Endometrium (tissue), 2 donors: Measurements from ENCODE around the gene IPO5.
"Not testable (repeated sequence)": the region's sequence is repeated elsewhere in the genome, so short reads cannot be mapped to it uniquely, and the experiment has no call there.

ENCODE experiments used
- FAIRE-seq: peaks from 2 replicates; lab custom pipeline; 2012; peaks lifted over from hg19 to GRCh38; lab: Jason Lieb, UNC
- donor health status: control.
- donor health status: control.

Gene IPO5

GRCh38 chr13:98014766-98015165 lies 61.3 kb downstream of the IPO5 start:
- FAIRE-seq = no peak

DNA sequence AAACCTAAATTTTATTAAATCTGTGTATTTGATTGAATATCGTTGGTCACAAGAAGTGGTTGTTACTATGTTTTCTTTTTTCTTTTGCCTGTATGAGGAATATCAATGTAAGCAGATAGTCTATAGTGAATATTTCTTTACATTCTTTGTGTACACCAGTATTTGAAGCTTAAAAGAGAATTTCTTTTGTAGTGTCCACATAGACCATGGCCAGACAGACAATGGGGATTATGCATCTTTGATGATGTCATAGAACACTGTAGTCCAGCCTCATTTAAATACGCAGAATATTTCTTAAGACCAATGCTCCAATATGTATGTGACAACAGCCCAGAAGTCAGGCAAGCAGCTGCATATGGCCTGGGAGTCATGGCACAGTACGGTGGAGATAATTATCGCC lies 64.8 kb downstream of the IPO5 start:
- FAIRE-seq = no peak

DNA sequence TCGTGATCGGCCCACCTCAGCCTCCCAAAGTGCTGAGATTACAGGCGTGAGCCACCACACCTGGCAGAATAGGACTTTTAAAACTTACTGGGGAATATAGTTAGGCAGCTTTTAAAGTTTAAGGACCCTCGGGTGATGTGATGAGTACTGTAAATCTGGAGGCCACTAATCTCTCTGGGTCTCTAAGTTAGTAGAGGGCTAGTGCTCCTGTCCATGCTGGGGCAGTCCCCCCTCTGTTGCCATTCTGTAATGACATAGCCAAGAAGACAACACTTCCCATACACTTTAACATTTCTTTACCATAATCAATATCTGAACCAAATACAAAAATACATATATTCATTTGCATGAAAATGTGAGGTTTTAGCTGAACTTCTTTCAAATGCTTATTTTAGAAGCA lies 65.7 kb downstream of the IPO5 start:
- FAIRE-seq = no peak

DNA sequence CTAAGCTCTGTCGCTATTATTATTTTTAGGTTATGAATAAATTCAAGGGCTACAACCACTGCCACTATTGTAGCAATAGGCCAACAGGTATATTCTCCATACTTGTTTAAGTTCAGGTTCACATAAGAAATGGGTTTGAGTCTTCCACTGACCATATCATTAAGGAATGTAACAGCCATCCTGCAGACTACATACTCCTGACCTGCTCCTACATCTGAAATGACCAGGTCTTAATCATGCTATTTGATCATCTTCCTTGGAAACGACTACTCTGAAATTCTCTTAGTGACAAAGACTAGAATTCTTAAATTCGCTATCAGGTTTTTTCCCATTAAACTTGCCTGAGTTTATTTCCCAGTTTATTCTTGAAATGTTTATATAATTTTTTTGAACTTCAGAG lies 66.8 kb downstream of the IPO5 start:
- no peak for FAIRE-seq

GRCh38 chr13:98022210-98022609 lies 68.7 kb downstream of the IPO5 start:
- FAIRE-seq = no peak

GRCh38 chr13:98025480-98026025 lies 72.1 kb downstream of the IPO5 start:
- no peak for FAIRE-seq

DNA sequence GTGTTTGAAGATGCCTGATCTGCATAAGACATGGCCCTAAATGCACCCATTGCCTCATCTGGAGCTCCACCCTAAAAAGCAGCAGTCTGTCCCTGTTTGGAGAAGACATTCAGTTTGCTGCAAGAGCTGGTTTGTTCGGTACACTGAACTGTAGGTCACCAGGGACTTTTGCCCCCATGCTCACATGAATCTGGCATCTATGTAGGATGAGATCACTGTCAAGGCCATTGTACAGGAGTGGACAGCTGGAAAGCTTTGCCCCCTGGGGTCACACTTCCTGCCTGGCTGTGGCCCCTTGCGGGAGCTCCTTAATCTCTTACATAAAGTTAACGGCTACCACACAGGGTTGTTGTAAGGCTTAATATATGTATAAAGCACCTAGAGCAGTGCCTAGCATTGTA lies 73.0 kb downstream of the IPO5 start:
- FAIRE-seq = no peak

DNA sequence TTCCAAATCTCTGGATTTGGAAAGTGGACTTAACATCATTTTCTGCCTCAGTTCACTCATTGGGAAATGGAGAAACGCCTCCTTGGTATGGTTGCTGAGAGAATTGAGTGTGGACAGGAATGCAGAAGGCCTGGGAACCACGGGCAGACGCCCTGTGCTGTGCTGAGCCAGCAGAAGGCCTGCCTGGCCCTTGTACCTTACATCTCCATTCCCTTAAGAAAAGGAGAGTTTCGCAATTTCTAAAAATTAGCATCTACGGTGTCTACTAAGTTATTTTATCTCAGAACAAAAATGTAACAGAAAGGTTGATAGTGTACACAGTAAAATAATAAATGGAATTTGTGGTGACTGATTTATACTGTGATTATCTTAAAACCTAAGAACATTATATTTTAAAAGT lies 78.7 kb downstream of the IPO5 start:
- FAIRE-seq = no peak

DNA sequence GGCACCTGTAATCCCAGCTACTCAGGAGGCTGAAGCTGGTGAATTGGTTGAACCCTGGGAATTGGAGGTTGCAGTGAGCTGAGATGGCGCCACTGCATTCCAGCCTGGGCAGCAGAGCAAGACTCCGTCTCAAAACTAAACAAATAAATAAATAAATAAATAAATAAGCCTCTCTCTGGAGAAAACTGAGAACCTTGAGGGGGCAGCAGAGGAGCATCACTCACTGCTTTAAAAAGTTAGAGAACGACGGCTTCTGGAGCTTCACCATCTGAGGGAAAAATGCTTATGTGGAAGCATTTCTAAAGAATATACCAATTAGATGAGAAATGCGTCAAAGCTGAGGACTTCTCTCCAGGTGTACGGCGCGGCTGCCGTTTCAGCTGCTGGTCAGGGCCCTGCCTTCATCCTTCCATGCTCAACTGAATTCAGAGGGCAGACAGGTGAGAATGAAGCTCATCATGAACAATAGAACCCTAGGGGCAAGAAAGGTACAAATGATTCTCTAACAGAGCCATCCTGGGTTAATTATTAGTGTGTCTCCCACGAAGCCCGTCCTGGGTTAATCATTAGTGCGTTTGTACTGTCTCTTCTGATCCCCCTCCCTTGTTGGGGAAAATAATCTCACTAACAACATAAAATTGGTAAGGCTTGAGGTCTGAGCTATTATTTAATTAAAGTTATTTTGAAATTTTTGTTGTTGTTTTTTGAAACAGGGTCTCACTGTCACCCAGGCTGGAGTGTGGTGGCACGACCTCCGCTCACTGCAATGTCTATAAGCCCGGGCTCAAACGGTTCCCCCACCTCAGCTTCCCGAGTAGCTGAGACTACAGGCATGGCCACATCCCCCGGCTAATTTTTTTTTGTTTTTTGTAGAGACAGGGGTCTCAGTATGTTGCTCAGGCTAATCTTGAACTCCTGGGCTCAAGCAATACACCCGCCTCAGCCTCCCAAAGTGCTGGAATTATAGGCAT lies 80.1 kb downstream of the IPO5 start:
- peak; percentile 62 for FAIRE-seq

DNA sequence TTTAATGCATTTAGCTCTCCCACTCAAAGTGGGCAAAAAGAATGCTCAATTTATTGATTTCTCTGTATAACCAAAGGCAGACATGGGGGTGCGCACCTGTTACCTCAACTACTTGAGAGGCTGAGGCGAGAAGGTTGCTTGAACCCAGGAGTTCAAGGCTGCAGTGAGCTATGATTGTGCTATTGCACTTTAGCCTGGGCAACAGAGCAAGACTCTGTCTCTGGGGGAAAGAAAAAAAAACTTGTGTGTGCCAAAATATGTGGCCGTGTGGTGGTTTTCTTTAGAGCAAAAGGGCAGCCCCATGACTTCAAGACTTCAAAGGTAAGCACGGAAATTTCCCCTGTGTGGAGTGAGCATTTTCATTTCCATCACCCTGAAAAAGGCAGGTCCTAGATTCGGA lies 81.9 kb downstream of the IPO5 start:
- no peak for FAIRE-seq

GRCh38 chr13:98036564-98037302 lies 83.3 kb downstream of the IPO5 start:
- not testable (repeated sequence) for FAIRE-seq

GRCh38 chr13:98039261-98039660 lies 85.8 kb downstream of the IPO5 start:
- no peak for FAIRE-seq

GRCh38 chr13:98039964-98040363 lies 86.5 kb downstream of the IPO5 start:
- FAIRE-seq = no peak

DNA sequence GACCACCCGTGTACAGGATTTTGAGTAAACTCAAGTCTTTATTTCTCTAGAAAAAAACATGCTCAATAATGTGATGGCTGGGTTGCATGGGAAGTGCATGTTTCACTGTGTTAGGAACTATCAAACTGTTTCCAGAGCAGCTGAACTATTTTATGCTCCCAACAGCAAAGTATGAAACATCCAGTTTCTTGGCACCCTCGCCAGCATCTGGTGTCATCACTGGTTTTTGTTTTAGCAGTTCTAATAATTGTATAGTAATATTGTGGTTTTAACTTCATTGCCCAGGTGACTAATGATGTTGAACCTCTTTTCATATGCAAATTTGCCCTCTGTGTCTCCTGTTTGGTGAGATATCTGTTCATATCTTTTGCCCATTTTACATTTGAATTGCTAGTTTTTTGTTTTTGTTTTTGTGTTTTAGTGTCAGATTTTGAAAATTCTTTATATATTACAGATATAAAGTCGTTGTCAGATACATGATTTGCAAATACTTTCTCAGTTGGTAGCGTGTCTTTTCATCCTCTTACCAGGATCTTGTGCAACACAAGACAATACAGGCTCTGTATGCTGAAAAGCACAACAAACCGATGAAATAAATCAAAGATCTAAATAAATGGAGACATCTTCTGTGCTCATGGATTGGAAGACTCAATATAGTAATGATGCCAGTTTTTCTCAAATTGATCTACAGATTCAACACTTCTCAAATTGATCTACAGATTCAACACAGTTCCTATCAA lies 87.8 kb downstream of the IPO5 start:
- no peak for FAIRE-seq

- FAIRE-seq = no peak
Measured at GRCh38 chr13:98044301-98044700, 90.8 kb downstream of the IPO5 start.

DNA sequence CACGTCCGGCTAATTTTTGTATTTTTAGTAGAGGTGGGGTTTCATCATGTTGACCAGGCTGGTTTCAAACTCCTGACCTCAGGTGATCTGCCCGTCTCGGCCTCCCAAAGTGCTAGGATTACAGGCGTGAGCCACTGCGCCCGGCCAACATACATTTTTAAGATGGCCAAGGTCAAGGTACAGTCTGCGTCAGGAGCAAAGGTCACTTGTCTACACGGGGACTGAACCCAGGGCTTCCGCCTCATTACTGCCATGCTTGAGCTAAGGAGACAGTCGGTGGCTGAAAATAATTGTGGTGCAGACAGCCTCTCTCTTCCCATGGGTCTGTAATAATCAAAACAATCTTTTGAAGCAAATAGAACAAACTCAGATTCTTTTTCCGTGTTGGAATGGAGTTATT lies 94.3 kb downstream of the IPO5 start:
- not testable (repeated sequence) for FAIRE-seq

DNA sequence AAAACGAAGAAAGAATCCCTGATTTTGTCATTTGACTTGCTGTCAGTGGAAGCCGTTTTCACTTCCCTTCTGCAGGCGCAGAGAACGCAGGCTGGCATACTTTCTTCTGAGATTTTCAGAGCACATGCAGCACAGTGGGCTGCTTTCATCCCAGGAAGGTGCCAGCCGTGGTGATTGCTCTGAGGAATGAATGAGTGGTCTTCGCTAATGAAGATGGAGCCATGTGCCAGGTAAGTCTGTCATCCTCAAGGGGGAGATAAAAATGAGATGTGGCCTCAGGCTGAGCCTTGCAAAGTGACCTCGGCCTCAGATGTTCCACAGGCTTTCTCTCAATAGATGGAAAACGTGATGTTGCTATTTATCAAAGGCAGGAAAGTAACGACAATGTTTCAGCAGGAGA lies 94.8 kb downstream of the IPO5 start:
- no peak for FAIRE-seq

DNA sequence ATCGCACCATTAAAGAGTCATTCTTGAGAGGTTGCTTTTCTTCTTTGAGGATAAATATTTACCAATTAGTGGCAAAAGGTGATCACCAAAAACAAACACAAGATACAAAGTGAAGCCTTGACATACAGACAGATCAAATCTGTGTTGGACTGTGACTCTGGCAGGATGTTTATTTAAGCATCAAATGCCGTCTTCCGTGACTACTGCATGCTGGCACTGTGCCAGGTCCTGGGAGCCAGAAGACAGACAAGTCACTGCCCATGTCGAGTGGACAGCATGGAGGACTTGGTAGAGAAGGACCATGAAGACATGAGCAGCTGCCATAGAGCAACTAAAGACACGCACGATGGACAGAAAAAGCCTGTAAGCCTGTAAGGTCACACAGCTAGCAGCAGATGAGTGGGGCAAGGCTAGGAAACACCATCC lies 96.6 kb downstream of the IPO5 start:
- FAIRE-seq = no peak

- FAIRE-seq = no peak
Measured at GRCh38 chr13:98052412-98052811, 98.9 kb downstream of the IPO5 start.

GRCh38 chr13:98054301-98054700 lies 100.8 kb downstream of the IPO5 start:
- no peak for FAIRE-seq

DNA sequence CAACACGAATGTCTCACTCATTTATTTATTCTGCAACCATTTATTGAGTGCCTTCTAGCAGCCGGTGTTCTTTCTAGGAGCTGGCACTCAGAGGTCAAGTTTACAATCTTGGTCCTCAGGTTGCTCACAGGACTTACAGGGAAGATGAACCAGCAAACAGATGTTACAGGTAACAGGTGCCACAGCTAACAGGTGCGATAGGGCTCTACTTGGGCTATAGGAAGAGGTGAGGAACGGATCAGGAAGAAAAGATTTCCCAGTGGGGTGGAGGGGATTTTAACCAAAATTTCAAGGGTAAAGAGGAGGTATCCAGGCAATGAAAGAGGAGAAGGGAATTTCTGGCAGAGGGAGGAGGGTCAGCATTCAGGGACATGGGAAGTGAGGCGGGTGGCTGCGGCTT lies 102.1 kb downstream of the IPO5 start:
- FAIRE-seq = no peak

DNA sequence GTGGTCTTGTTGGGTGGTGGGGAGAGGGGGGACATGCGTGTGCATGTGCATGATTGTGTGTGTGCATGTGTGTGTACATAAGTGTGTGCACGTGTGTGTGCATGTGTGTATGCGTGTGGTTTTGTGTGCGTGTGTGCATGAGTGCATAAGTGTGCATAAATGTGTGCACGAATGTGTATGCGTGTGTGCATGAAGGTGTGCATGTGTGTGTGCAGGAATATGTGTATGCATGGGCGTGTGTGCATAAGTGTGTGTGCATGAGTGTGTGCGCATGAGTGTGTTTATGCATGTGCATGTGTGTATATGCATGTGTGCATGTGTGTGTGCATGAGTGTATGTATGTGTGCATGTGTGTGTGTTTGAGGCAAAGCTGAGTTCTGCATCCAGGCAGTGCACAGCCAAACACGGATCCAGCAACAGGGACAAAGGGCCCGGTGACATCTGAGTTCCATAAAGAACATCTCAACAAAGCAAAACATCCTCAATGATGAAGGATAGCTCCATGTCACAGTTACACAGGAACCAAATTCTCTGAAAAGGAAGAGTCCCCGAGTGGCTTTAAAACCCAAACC lies 103.5 kb downstream of the IPO5 start:
- FAIRE-seq = no peak
